ENCODE measurements around the gene DIP2C.
"Not testable (repeated sequence)": the region's sequence is repeated elsewhere in the genome, so short reads cannot be mapped to it uniquely, and the experiment has no call there.

Gene DIP2C

DNA sequence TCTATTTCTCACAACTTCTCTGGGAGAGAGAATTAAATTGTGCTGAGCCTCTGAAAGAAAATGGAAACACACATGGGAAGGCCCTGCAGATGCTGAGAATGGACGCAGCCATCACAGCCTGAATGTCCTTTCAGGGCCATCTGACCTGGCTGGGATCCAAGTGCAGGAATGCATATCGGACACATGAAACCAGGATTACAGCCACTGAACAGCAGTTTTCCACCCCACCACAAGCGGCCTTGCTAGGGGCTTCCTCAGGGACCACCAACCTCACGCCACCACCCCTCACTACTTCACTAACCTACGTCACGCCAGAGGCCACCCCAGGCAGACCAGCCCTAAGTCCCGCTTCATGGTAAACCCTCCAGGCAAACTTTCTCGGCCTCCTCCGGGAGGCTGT, 103.3 kb downstream of the DIP2C start:
- Histone ChIP-seq H3K4me3 (ENCODE audit: low read length) (no peak overlapping the region), H3K36me3 (ENCODE audit: insufficient read depth, low read length) (no peaks in the 10 kb centered on the region), H3K4me1 (ENCODE audit: insufficient read depth, low read length) (no peaks in the 10 kb centered on the region), H3K27me3 (ENCODE audit: insufficient read depth, low read length) (no peaks in the 10 kb centered on the region), H2AFZ (ENCODE audit: low read depth, low read length) (no peak overlapping the region), H3K9me3 (ENCODE audit: low read length) (peaks cover 4% of the 10 kb centered on the region)

DNA sequence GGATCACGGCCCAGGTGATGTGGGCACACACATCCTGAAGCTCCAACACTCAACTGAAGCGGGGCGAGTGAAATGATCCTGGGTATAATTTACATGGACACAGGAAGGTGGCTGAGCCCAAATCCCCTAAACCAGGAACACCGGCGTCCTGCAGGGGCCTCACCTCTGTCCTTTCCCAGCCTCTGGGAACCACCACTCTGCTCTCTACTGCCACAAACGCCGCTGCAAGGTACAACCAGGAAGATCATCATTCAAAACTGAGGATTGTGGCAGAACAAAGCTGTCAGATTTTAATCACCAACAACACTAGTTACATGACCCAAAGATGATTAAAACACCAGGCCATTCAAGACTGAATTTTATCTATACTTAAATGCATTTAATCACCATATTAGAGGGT, 104.0 kb downstream of the DIP2C start:
- Histone ChIP-seq H3K9me3 (ENCODE audit: low read length) (peaks cover 2% of the 10 kb centered on the region), H3K4me3 (ENCODE audit: low read length) (no peak overlapping the region), H2AFZ (ENCODE audit: low read depth, low read length) (no peak overlapping the region), H3K36me3 (ENCODE audit: insufficient read depth, low read length) (no peaks in the 10 kb centered on the region), H3K4me1 (ENCODE audit: insufficient read depth, low read length) (no peaks in the 10 kb centered on the region), H3K27me3 (ENCODE audit: insufficient read depth, low read length) (no peaks in the 10 kb centered on the region)

DNA sequence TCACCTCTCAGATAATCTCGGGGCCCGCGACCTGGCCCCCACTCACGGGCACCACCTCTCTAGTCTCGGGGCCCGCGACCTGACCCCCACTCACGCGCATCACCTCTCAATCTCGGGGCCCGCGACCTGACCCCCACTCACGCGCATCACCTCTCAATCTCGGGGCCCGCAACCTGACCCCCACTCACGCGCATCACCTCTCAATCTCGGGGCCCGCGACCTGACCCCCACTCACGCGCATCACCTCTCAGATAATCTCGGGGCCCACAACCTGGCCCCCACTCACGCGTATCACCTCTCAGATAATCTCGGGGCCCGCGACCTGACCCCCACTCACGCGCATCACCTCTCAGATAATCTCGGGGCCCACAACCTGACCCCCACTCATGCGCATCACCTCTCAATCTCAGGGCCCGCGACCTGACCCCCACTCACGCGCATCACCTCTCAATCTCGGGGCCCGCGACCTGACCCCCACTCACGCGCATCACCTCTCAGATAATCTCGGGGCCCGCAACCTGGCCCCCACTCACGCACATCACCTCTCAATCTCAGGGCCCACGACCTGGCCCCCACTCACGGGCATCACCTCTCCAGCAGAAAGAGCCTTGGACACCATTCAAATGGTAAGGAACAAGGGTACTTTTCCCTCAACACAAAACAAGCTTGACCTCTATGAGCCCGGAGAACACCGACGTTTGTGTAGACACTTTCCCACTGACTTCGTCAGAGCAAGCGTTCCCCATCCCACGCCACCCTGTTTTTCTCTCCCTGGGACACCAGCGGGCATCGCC, 104.8 kb downstream of the DIP2C start:
- not testable (repeated sequence) for H3K4me3 ChIP-seq (ENCODE audit: low read length); H3K9me3 ChIP-seq (ENCODE audit: low read length); H3K36me3 ChIP-seq (ENCODE audit: insufficient read depth, low read length); H3K27me3 ChIP-seq (ENCODE audit: insufficient read depth, low read length); H2AFZ ChIP-seq (ENCODE audit: low read depth, low read length); H3K4me1 ChIP-seq (ENCODE audit: insufficient read depth, low read length)

DNA sequence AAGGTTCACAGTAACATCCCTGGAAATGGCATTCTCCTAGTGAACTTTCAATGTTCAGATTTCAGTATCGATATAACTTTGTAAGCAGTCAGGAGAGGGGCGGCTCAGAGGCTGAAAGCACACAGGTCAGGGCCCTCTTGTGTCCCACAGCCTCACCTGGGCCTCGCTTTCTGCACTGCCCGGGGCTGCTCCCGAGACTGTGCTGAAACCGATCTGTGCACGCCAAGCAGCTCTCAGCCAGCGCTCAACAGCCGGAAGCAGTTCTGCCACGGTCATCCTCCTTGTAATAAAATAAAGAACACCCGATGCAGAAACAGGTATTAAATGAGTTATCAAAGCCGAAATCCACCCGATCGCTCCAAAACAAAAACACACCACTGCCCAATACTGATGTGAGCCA, 106.0 kb downstream of the DIP2C start:
- Histone ChIP-seq H3K9me3 (ENCODE audit: low read length) (peaks cover 2% of the 10 kb centered on the region), H2AFZ (ENCODE audit: low read depth, low read length) (no peak overlapping the region), H3K4me1 (ENCODE audit: insufficient read depth, low read length) (no peaks in the 10 kb centered on the region), H3K4me3 (ENCODE audit: low read length) (no peak overlapping the region), H3K27me3 (ENCODE audit: insufficient read depth, low read length) (no peaks in the 10 kb centered on the region), H3K36me3 (ENCODE audit: insufficient read depth, low read length) (no peaks in the 10 kb centered on the region)

DNA sequence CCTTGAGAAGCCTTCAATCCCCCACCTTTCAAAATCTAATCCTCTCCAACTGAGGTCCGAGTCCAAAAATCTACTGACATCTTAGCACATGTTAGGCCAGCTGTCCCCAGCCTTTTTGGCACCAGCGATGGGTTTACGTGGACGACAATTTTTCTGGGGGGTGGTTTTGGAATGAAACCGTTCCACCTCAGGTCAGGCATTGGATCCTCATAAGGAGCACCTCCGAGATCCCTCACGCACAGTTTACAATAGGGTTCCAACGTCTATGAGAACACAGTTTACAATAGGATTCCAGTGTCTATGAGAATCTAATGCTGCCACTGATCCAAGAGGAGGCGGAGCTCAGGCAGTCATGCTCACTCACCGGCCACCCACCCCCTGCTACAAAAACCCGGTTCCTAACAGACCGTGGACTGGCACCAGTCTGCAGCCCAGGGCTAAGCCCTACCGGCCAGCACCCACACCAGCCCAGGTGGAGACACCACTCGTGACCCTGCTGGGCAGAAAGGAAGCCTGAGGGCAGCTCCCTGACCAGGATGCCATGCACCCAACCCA, 107.6 kb downstream of the DIP2C start:
- H3K4me3 ChIP-seq (ENCODE audit: low read length), result no peak overlapping the region
- H3K27me3 ChIP-seq (ENCODE audit: insufficient read depth, low read length), result no peaks in the 10 kb centered on the region
- no peak overlapping the region for H2AFZ ChIP-seq (ENCODE audit: low read depth, low read length)
- no peaks in the 10 kb centered on the region for H3K4me1 ChIP-seq (ENCODE audit: insufficient read depth, low read length)
- peaks cover 2% of the 10 kb centered on the region for H3K9me3 ChIP-seq (ENCODE audit: low read length)
- no peaks in the 10 kb centered on the region for H3K36me3 ChIP-seq (ENCODE audit: insufficient read depth, low read length)

DNA sequence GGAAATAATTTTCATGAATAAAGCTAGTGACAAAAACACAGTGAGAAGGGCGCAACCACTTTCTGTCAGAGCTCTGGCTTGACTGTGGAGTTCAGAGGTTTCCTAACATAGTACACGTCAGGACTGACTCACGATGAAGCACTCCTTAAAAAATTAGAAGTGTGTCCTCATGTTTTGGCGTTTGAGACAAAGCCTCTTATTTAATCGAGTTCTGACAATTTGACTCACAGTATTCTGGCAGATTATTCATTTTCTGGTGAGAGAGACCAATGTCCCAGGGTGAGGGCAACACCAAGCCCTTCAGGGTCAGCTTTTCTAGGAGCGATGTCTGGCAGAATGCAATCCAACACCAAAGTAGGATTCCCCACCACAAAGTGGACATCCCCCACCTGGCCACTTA, 108.7 kb downstream of the DIP2C start:
- Histone ChIP-seq H3K9me3 (ENCODE audit: low read length) (no peaks in the 10 kb centered on the region), H3K4me3 (ENCODE audit: low read length) (no peak overlapping the region)

DNA sequence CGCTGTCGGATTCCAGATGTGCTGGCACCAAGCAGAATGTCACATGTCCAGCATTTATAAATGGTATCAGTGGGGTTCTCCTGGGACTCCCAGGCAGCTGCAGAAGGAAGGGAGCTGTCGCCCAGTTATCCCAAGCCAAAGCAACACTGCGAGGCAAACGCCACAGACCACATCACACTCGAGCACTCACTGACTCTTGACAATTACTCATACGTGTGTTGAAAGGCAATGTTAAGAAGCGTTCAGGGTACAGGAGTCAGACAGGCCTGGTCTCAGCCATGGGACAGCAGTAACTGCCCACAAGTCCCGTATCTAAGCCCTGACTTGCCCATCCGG, 113.4 kb downstream of the DIP2C start:
- no peak overlapping the region for H2AFZ ChIP-seq (ENCODE audit: low read depth, low read length)
- H3K27me3 ChIP-seq (ENCODE audit: insufficient read depth, low read length), result no peaks in the 10 kb centered on the region
- H3K4me3 ChIP-seq (ENCODE audit: low read length), result no peak overlapping the region

More for the DNA sequence above, 108.7 kb downstream of the DIP2C start:
- H3K36me3 ChIP-seq (ENCODE audit: insufficient read depth, low read length), result no peaks in the 10 kb centered on the region
- H3K27me3 ChIP-seq (ENCODE audit: insufficient read depth, low read length), result no peaks in the 10 kb centered on the region
- H2AFZ ChIP-seq (ENCODE audit: low read depth, low read length), result no peak overlapping the region
- no peaks in the 10 kb centered on the region for H3K4me1 ChIP-seq (ENCODE audit: insufficient read depth, low read length)

DNA sequence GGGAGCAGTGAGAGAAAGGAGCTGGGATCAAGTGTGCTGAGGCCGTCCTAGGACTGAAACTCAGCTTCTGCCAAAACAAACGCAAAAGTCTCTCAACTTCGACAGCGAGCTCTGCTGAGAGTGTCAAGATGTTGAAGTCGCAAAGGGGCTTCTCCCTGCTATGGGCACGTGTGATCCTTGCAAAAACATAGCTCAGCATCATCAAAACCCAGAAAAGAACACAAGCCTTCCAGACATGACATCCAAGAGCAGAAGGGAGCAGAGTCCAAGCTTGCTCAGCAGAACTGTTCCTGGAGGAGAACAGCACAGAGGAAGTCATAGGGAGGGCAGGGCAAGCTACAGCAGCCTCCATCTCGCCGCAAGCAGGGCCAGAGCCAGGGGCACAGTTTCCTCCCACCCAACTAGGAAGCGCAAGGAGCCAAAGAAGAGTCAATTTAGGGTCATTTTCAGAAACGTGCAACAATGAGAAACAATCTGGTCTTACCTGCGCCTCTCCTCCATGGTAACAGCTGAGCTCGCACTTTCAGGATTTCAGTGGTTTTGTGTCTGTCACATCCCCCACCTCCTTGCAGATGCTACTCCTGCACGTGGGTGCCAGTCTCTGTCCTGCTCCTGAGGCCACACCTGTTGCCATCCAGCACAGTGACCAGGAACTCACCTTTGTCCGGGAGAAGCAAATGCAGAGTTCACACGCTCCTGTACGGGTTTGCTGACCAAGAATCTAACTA, 113.9 kb downstream of the DIP2C start:
- Histone ChIP-seq H3K9me3 (ENCODE audit: low read length) (peaks cover 3% of the 10 kb centered on the region), H3K4me3 (ENCODE audit: low read length) (no peak overlapping the region), H3K27me3 (ENCODE audit: insufficient read depth, low read length) (no peaks in the 10 kb centered on the region), H3K4me1 (ENCODE audit: insufficient read depth, low read length) (peaks cover 2% of the 10 kb centered on the region), H3K36me3 (ENCODE audit: insufficient read depth, low read length) (no peaks in the 10 kb centered on the region), H2AFZ (ENCODE audit: low read depth, low read length) (no peak overlapping the region)

More for the DNA sequence above, 113.4 kb downstream of the DIP2C start:
- Histone ChIP-seq H3K9me3 (ENCODE audit: low read length) (peaks cover 3% of the 10 kb centered on the region), H3K4me1 (ENCODE audit: insufficient read depth, low read length) (peaks cover 2% of the 10 kb centered on the region), H3K36me3 (ENCODE audit: insufficient read depth, low read length) (no peaks in the 10 kb centered on the region)

DNA sequence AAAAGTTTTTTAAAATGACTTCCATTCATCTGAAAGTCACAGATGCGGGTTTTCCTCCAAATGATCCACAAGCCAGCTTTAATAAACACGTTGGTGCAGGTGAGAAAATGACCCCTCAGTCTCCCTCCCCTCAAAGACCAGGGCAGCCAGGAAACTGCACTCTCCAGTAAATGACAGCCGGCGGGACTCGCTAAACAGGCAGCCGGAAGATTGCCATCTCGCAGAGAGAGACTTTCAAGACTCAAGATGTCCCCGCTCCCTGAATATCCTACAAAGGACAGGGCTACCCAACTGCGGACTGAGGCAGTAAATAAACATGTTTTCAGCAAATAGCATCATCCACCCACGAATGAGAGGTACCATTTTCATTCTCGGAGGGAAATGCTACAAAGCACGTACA, 116.8 kb downstream of the DIP2C start:
- Histone ChIP-seq H3K36me3 (ENCODE audit: insufficient read depth, low read length) (no peaks in the 10 kb centered on the region), H3K4me1 (ENCODE audit: insufficient read depth, low read length) (peaks cover 2% of the 10 kb centered on the region), H3K9me3 (ENCODE audit: low read length) (peaks cover 16% of the 10 kb centered on the region), H3K4me3 (ENCODE audit: low read length) (no peak overlapping the region), H3K27me3 (ENCODE audit: insufficient read depth, low read length) (no peaks in the 10 kb centered on the region), H2AFZ (ENCODE audit: low read depth, low read length) (no peak overlapping the region)

DNA sequence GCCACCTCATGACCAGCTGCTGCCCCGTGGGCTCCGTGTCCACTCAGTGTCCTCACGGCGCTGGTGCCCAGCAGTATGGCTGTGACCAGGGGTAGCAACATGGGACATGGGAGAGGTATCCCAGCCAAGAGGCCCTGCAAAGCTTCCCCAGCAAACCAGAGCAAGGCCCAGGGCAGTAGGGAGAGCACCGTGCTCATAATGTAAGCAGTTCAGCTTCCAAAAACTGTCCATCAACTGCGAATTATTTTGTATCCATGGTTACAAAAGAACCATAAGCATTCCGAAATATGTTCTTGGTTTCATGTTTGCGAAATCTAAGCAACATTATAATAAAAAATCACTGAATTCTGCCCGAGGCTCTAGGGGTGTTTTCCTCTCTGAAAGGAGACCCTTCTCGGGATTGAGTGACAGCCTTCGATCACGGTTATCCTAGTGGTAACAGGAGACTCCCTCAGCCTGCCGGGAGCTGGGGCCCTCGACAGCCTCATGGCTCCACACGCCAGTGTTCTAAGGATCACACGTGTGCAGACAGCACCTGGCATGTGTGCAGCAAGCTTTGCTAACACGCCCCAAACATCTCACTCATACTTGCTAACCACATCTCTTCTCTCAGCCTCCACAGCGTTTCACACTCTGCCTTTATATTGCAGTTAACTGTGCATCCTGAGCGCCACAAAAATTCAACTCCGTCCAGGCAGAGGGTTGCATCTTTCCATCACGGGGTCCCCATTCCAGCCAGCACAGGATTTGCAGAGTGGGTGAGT, 117.6 kb downstream of the DIP2C start:
- Histone ChIP-seq H3K4me1 (ENCODE audit: insufficient read depth, low read length) (peaks cover 2% of the 10 kb centered on the region), H2AFZ (ENCODE audit: low read depth, low read length) (no peak overlapping the region), H3K36me3 (ENCODE audit: insufficient read depth, low read length) (no peaks in the 10 kb centered on the region), H3K9me3 (ENCODE audit: low read length) (peaks cover 16% of the 10 kb centered on the region), H3K4me3 (ENCODE audit: low read length) (no peak overlapping the region), H3K27me3 (ENCODE audit: insufficient read depth, low read length) (no peaks in the 10 kb centered on the region)

DNA sequence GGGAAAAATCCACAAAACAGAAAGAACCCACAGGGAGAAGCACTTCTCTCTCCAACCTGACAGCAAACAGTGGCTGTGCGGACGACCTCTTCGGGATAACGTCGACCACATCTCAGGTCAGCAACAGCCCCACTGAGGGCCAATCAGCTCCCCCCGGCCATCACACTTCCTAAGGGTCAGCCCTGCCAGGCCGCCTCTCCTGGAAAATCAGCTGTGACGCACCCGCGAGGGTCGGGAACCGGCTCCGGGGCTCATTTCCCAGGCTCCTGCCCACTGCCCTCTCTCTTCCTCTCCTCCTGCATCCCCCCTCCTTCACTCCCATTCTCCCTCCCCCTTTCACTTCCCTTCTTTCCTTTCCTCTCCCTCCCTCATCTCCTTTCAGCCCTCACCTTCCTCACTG, 118.3 kb downstream of the DIP2C start:
- Histone ChIP-seq H3K36me3 (ENCODE audit: insufficient read depth, low read length) (no peaks in the 10 kb centered on the region), H3K27me3 (ENCODE audit: insufficient read depth, low read length) (no peaks in the 10 kb centered on the region), H3K4me1 (ENCODE audit: insufficient read depth, low read length) (peaks cover 2% of the 10 kb centered on the region), H3K9me3 (ENCODE audit: low read length) (peaks cover 16% of the 10 kb centered on the region), H3K4me3 (ENCODE audit: low read length) (no peak overlapping the region), H2AFZ (ENCODE audit: low read depth, low read length) (no peak overlapping the region)

DNA sequence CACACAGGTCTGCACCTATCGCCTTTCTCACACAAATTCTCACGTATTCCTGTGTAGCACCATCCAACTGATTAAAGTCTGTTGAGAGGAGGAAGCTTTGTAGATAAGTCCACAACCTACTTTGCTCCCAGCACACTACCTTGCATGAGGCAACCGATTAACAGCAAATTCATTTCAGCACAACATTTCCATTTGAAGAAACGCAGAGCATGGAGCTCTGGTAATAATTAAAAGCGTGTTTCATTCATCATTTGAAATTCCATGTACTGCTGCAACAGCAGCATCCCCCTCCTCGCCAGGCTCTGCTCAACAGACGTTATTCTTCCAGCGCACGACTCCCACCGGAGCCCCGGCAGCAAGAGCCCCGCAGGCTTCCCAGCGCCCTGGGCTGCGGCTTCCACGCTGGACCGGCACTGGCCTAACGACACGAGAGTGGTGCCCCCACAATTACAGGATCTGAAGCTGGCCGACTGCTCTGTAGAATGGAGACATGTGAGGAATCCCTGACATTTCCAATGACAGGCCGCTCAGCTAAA, 118.8 kb downstream of the DIP2C start:
- H2AFZ ChIP-seq (ENCODE audit: low read depth, low read length), result no peak overlapping the region
- H3K36me3 ChIP-seq (ENCODE audit: insufficient read depth, low read length), result no peaks in the 10 kb centered on the region
- H3K4me3 ChIP-seq (ENCODE audit: low read length), result no peak overlapping the region

More for the DNA sequence above, 118.8 kb downstream of the DIP2C start:
- Histone ChIP-seq H3K4me1 (ENCODE audit: insufficient read depth, low read length) (peaks cover 2% of the 10 kb centered on the region), H3K27me3 (ENCODE audit: insufficient read depth, low read length) (no peaks in the 10 kb centered on the region), H3K9me3 (ENCODE audit: low read length) (peaks cover 17% of the 10 kb centered on the region)
